Activated naive CD8-positive, alpha-beta T cell (primary cell): Measurements from ENCODE around the gene RSPO4.
A peak's percentile ranks its signal among the peaks of the same experiment; 100 is the strongest.

Source experiments
- H3K27ac Mint-ChIP-seq: one replicate; pipeline ENCODE4 v1.8.0; 2021; ENCODE audit warnings: mixed read lengths
- H3K27me3 Mint-ChIP-seq: one replicate; pipeline ENCODE4 v1.8.0; 2021; ENCODE audit warnings: mixed read lengths
- H3K36me3 Mint-ChIP-seq: one replicate; pipeline ENCODE4 v1.8.0; 2021; ENCODE audit warnings: mixed read lengths
- H3K4me1 Mint-ChIP-seq: one replicate; pipeline ENCODE4 v1.8.0; 2021; ENCODE audit warnings: low read depth, mixed read lengths
- H3K4me3 Mint-ChIP-seq: one replicate; pipeline ENCODE4 v1.8.0; 2021; ENCODE audit warnings: mild to moderate bottlenecking, mixed read lengths
- H3K9me3 Mint-ChIP-seq: one replicate; pipeline ENCODE4 v1.8.0; 2021; ENCODE audit warnings: low read depth, mixed read lengths

RSPO4 gene

GRCh38 chr20:1015181-1015580 is 13.1 kb upstream of the RSPO4 start:
- Mint-ChIP-seq H3K4me1 (no peaks in the 10 kb centered on the region), H3K4me3 (no peak overlapping the region), H3K36me3 (peaks cover under 1% of the 10 kb centered on the region), H3K9me3 (no peaks in the 10 kb centered on the region), H3K27me3 (no peaks in the 10 kb centered on the region), H3K27ac (no peak overlapping the region)

DNA sequence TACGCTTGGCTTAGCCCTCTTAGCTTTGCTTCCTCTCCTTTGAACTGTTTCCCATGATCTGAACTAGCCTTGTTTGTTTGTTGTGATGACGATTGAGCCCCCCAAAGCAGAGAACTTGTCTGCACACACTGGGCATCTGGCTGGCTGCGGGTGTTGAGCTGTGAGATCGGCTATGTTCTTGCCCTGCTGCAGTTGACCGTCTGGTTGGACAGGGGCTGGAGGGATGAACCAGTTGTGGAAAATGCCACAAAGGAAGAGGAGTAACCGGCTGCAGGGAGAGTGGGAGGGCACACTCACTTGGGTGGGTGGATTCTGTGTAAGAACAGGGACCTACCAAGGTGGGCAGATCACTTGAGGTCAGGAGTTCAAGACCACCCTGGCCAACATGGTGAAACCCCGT is 12.4 kb upstream of the RSPO4 start:
- Mint-ChIP-seq H3K27me3 (no peaks in the 10 kb centered on the region), H3K27ac (no peak overlapping the region), H3K9me3 (no peaks in the 10 kb centered on the region), H3K36me3 (peaks cover 2% of the 10 kb centered on the region), H3K4me1 (no peaks in the 10 kb centered on the region), H3K4me3 (no peak overlapping the region)

GRCh38 chr20:1013566-1014340 is 11.6 kb upstream of the RSPO4 start:
- H3K9me3 Mint-ChIP-seq = no peaks in the 10 kb centered on the region

GRCh38 chr20:1012359-1013168 is 10.5 kb upstream of the RSPO4 start:
- H3K27me3 Mint-ChIP-seq = peaks cover 3% of the 10 kb centered on the region
- H3K4me3 Mint-ChIP-seq = no peak overlapping the region
- no peaks in the 10 kb centered on the region for H3K9me3 Mint-ChIP-seq
- H3K4me1 Mint-ChIP-seq = no peaks in the 10 kb centered on the region
- peaks cover 2% of the 10 kb centered on the region for H3K36me3 Mint-ChIP-seq
- no peak overlapping the region for H3K27ac Mint-ChIP-seq

More at GRCh38 chr20:1013566-1014340, 11.6 kb upstream of the RSPO4 start:
- H3K27ac Mint-ChIP-seq = no peak overlapping the region
- H3K27me3 Mint-ChIP-seq = peaks cover 2% of the 10 kb centered on the region
- peaks cover 2% of the 10 kb centered on the region for H3K36me3 Mint-ChIP-seq
- no peaks in the 10 kb centered on the region for H3K4me1 Mint-ChIP-seq
- no peak overlapping the region for H3K4me3 Mint-ChIP-seq

DNA sequence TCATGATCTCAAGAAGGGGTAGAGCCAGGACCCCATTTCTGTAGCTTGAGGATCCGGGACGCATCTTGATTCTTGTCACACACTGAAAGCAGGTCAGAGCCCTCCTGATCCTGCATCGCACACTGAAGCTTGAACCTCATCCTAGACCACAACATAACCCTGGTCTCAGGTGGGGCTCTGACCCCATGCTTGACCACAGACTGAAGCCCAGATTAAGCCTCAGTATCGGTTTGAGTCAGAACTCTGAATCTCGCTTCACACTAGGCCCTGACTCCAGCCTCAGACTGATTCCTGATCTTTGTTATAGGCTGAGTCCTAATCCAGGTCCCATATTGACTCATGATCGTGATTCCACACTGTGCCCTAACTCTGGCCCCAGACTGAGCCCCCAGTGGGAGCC is 8.5 kb upstream of the RSPO4 start:
- peaks cover 3% of the 10 kb centered on the region for H3K27me3 Mint-ChIP-seq
- H3K9me3 Mint-ChIP-seq = no peaks in the 10 kb centered on the region
- H3K36me3 Mint-ChIP-seq = peaks cover 2% of the 10 kb centered on the region
- H3K27ac Mint-ChIP-seq = no peak overlapping the region
- H3K4me1 Mint-ChIP-seq = no peaks in the 10 kb centered on the region
- H3K4me3 Mint-ChIP-seq = no peak overlapping the region

- peaks cover 2% of the 10 kb centered on the region for H3K36me3 Mint-ChIP-seq
- H3K27ac Mint-ChIP-seq = no peak overlapping the region
- H3K27me3 Mint-ChIP-seq = peaks cover 15% of the 10 kb centered on the region
- no peaks in the 10 kb centered on the region for H3K9me3 Mint-ChIP-seq
- H3K4me1 Mint-ChIP-seq = peaks cover 8% of the 10 kb centered on the region
- H3K4me3 Mint-ChIP-seq = no peak overlapping the region
These were observed 3.4 kb upstream of the RSPO4 start for GRCh38 chr20:1005452-1006027.

DNA sequence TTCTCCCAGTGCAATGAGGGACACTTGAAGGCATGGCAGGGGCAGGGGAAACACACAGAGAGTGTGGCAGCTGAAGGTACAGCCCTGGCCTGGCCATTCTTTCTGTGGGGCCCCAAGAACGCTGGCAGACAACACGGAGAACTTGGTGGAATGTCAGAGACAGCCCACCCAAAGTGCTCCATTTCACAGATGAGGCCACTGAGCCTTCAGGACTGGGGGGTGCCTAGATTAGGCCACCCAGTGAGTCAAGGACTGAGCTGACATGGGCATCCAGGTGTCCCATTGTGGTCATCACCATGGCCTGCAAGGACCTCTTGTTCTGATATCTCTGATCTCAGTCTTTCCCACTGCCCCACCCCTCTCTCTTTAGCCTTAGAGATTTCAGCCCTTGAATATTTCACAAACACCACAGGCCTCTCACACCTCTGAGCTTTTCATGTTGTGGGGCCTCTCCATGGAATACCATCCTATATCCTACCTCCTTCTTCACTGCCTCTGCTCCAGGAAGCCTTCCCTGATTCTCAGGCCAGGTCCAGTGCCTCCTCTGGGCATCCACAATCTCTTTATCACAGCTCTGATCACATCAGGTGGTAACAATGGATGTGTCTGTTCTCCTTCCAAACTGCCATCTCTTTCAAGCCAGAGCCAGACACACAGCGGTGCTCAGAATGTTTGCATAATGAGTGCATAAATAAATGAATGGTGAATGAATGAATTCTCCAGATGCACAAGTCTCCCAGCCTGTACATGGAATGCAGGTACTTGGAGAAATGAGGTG is 2.0 kb upstream of the RSPO4 start:
- no peaks in the 10 kb centered on the region for H3K36me3 Mint-ChIP-seq
- no peaks in the 10 kb centered on the region for H3K9me3 Mint-ChIP-seq
- peaks cover 8% of the 10 kb centered on the region for H3K4me1 Mint-ChIP-seq
- H3K27ac Mint-ChIP-seq = no peak overlapping the region
- no peak overlapping the region for H3K4me3 Mint-ChIP-seq
- peaks cover 17% of the 10 kb centered on the region for H3K27me3 Mint-ChIP-seq

DNA sequence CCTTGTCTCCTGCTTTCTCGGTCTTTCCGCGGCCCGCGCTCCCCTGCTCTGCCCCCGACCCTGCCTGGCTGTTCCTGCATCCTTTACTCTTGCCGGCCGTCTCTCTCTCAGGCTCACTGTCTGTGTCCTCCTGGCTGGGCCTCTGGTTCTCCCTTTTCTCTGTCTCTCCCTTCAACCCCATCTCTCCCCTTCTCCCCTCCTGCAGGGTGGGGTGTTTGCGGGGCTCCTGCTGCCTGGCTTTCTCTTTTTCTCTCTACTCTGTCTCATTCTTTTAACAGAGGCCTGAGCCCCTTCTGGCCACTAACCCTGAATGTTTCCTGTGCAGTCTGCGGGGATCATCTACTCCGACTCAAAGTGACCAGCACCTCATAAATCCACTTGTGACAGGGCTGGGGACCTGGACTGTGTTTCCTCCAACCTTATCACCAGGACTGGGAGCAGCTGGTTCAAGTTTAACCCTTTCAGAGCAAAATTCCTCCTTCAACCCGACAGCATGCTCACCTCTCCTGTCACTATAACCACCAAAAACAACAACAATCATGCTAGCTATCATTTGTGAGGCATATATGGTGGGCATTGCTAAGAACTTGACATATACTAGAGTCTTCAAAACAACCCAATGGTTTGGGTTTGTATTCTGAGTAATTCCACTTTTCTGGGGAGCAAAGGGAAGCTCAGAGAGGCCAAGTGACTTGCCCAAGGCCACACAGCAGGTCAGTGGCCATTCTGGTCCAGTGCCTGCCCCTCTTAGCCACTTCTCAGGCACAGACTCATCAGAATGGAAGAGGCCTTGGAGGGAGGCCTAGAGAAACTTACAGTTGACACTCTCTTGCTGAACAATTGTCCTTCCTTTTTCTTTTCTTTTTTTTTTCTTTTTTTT is 811 bp upstream of the RSPO4 start:
- H3K27ac Mint-ChIP-seq = no peak overlapping the region
- peaks cover 17% of the 10 kb centered on the region for H3K27me3 Mint-ChIP-seq
- H3K9me3 Mint-ChIP-seq = no peaks in the 10 kb centered on the region
- peak overlapping the region; percentile 76 for H3K4me3 Mint-ChIP-seq
- peaks cover 8% of the 10 kb centered on the region for H3K4me1 Mint-ChIP-seq
- no peaks in the 10 kb centered on the region for H3K36me3 Mint-ChIP-seq

DNA sequence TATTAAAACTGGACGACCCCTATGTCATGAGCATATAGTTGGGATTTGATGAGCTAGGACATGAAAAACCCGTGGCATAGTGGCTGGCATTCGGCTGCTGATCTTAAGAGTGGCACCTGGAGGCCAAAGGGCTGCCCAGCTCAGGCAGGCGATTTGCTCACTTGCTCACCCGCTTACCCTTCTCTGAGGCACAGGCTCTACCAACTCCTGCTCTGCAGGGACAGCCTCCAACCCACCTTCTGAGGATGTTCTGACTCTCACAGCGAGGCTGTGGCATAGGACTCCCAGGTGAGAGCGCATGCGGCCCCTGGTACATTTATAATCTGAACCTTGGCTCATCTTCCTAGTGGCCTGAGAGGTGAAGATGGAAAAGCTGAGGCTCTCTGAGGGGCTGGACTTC is 995 bp downstream of the RSPO4 start:
- H3K9me3 Mint-ChIP-seq = no peaks in the 10 kb centered on the region
- H3K4me1 Mint-ChIP-seq = peaks cover 8% of the 10 kb centered on the region
- peaks cover 15% of the 10 kb centered on the region for H3K27me3 Mint-ChIP-seq
- H3K4me3 Mint-ChIP-seq = no peak overlapping the region
- no peak overlapping the region for H3K27ac Mint-ChIP-seq
- H3K36me3 Mint-ChIP-seq = no peaks in the 10 kb centered on the region

DNA sequence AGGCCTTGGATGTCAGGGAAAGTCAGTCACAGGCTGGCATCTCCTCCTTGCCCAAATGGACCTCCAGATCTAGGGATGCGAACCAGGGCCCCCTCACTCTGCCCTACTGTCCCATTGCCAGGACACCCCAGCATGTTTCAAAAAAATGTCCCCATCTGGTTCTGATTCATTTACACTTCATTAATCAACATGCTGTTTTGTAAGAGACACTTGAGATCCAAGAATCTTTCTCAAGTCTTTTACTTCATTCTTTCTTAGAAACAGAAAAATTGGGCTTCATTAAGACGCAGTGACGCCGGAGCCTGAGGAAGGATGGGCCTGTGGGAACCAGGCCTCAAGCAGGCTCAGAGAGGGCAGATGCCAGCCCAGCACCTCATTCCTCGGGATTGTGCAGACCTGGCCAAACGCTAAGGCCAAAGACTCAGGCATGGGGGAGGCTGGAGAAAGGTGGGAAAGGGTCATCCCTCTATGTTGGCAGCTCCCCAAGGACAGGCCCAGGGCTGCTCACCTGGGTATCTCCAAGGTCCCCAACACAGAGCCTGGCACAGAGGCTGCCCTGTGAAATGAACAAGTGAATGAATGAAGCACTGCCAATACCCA is 3.8 kb downstream of the RSPO4 start:
- Mint-ChIP-seq H3K36me3 (no peaks in the 10 kb centered on the region), H3K27ac (no peak overlapping the region), H3K9me3 (no peaks in the 10 kb centered on the region), H3K27me3 (peaks cover 12% of the 10 kb centered on the region), H3K4me3 (no peak overlapping the region), H3K4me1 (peaks cover 8% of the 10 kb centered on the region)

DNA sequence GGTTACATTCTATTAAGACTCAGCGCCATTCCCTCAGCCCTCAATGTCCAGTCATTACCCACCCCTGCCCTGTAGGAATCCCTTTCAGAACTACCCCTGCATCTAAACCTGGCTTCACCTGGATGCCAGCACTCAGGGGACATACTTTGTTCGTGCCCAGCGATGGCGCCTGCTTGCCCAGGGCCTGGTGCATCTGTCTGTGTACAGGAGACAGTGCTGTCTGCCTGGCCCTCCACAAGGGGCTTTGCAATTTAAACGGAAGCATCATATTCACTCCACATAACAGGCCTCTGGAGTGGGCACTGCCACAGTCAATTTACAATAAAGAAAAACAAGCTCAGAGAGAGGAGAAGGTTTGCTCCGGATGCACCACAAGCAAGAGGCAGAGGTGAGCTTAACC is 4.6 kb downstream of the RSPO4 start:
- peaks cover 4% of the 10 kb centered on the region for H3K27me3 Mint-ChIP-seq
- no peak overlapping the region for H3K4me3 Mint-ChIP-seq
- no peaks in the 10 kb centered on the region for H3K36me3 Mint-ChIP-seq
- H3K9me3 Mint-ChIP-seq = no peaks in the 10 kb centered on the region
- no peak overlapping the region for H3K27ac Mint-ChIP-seq
- H3K4me1 Mint-ChIP-seq = peaks cover under 1% of the 10 kb centered on the region

GRCh38 chr20:997016-997415 is 5.1 kb downstream of the RSPO4 start:
- Mint-ChIP-seq H3K36me3 (no peaks in the 10 kb centered on the region), H3K4me1 (no peaks in the 10 kb centered on the region), H3K27ac (no peak overlapping the region), H3K27me3 (peaks cover 4% of the 10 kb centered on the region), H3K4me3 (no peak overlapping the region), H3K9me3 (no peaks in the 10 kb centered on the region)

DNA sequence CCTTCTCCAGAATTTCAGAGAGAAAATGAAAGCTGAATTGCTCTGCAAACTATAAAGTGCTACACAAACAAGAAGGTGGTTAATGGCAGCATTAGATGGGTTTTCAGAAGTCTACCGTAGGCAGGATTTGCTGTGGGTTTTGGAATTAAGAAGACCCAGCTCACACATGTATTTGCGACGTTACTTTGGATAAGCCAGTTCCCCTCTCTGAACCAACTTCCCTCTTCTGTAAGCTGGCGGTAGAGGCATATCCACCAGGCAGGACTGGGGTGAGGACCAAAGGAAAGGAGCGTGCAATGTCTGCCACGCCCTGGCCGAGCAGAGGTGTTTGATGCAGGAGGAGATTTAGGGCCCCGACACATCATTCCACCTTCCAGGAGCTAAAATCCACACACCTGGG is 6.9 kb downstream of the RSPO4 start:
- H3K4me1 Mint-ChIP-seq = no peaks in the 10 kb centered on the region
- no peaks in the 10 kb centered on the region for H3K9me3 Mint-ChIP-seq
- no peak overlapping the region for H3K27ac Mint-ChIP-seq
- H3K4me3 Mint-ChIP-seq = no peak overlapping the region
- peaks cover 3% of the 10 kb centered on the region for H3K27me3 Mint-ChIP-seq
- no peaks in the 10 kb centered on the region for H3K36me3 Mint-ChIP-seq
